Parathyroid adenoma (tissue), 2 donors: ENCODE data around the gene BEST2.
"Not testable (repeated sequence)": the region's sequence is repeated elsewhere in the genome, so short reads cannot be mapped to it uniquely, and the experiment has no call there.

Source experiments
- H2AFZ ChIP-seq: fragments of 300-600 bp; sonication (generic); one replicate; pipeline ENCODE4 v1.7.0; 2017; ENCODE audit warnings: antibody characterized with exemption, mild to moderate bottlenecking
- H3K27ac ChIP-seq: fragments of 300-600 bp; sonication (generic); one replicate; pipeline ENCODE4 v1.7.0; 2017
- H3K27me3 ChIP-seq: fragments of 300-600 bp; sonication (generic); one replicate; pipeline ENCODE4 v1.7.0; 2017; ENCODE audit warnings: low read length; ENCODE audit not compliant: control insufficient read depth, insufficient read depth
- H3K36me3 ChIP-seq: fragments of 300-600 bp; sonication (generic); one replicate; pipeline ENCODE4 v1.7.0; 2017; ENCODE audit warnings: low read length; ENCODE audit not compliant: control insufficient read depth, insufficient read depth
- H3K4me1 ChIP-seq: fragments of 300-600 bp; sonication (generic); one replicate; pipeline ENCODE4 v1.7.0; 2017; ENCODE audit warnings: control low read depth
- H3K4me2 ChIP-seq: fragments of 300-600 bp; sonication (generic); one replicate; pipeline ENCODE4 v1.7.0; 2017; ENCODE audit warnings: low read length
- H3K4me3 ChIP-seq: fragments of 300-600 bp; sonication (generic); one replicate; pipeline ENCODE4 v1.7.0; 2017; ENCODE audit warnings: low read depth, low read length
- H3K79me2 ChIP-seq: fragments of 300-600 bp; sonication (generic); one replicate; pipeline ENCODE4 v1.7.0; 2017; ENCODE audit warnings: control low read depth
- H3K9ac ChIP-seq: fragments of 300-600 bp; sonication (generic); one replicate; pipeline ENCODE4 v1.7.0; 2017; ENCODE audit warnings: mild to moderate bottlenecking
- H3K9me3 ChIP-seq: fragments of 300-600 bp; sonication (generic); one replicate; pipeline ENCODE4 v1.7.0; 2017; ENCODE audit warnings: low read length; ENCODE audit not compliant: control insufficient read depth
- TF ChIP-seq, protein P1 (sequence below): fragments of 300-600 bp; sonication (generic); IDR thresholded peaks from one replicate; pipeline ENCODE4 v1.7.0; 2017; ENCODE audit warnings: antibody characterized with exemption, mild to moderate bottlenecking
- donor health status: primary hyperparathyroidism.

Gene BEST2

DNA sequence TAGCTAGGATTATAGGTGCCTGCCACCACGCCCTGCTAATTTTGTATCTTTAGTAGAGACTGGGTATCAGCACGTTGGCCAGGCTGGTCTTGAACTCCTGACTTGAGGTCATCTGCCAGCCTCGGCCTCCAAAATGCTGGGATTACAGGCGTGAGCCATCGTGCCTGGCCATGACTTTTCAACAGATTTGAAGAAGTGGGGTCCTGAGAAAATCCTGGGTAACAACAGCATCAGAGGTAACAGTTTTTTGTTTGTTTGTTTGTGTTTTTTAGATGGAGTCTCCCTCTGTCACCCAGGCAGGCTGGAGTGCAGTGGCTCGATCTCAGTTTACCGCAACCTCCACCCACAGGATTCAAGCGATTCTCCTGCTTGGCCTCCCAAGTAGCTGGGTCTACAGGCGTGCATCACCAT, 43.4 kb downstream of the BEST2 start:
- Histone ChIP-seq H3K9me3 (no peaks in the 10 kb centered on the region), H3K27me3 (no peaks in the 10 kb centered on the region), H3K36me3 (no peaks in the 10 kb centered on the region), H3K27ac (no peak overlapping the region), H3K4me3 (no peak overlapping the region), H3K4me2 (no peak overlapping the region), H3K79me2 (peaks cover 8% of the 10 kb centered on the region), H3K9ac (no peak overlapping the region), H2AFZ (no peak overlapping the region), H3K4me1 (peaks cover 27% of the 10 kb centered on the region)
- TF ChIP-seq, protein P1, sequence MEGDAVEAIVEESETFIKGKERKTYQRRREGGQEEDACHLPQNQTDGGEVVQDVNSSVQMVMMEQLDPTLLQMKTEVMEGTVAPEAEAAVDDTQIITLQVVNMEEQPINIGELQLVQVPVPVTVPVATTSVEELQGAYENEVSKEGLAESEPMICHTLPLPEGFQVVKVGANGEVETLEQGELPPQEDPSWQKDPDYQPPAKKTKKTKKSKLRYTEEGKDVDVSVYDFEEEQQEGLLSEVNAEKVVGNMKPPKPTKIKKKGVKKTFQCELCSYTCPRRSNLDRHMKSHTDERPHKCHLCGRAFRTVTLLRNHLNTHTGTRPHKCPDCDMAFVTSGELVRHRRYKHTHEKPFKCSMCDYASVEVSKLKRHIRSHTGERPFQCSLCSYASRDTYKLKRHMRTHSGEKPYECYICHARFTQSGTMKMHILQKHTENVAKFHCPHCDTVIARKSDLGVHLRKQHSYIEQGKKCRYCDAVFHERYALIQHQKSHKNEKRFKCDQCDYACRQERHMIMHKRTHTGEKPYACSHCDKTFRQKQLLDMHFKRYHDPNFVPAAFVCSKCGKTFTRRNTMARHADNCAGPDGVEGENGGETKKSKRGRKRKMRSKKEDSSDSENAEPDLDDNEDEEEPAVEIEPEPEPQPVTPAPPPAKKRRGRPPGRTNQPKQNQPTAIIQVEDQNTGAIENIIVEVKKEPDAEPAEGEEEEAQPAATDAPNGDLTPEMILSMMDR = no peak

DNA sequence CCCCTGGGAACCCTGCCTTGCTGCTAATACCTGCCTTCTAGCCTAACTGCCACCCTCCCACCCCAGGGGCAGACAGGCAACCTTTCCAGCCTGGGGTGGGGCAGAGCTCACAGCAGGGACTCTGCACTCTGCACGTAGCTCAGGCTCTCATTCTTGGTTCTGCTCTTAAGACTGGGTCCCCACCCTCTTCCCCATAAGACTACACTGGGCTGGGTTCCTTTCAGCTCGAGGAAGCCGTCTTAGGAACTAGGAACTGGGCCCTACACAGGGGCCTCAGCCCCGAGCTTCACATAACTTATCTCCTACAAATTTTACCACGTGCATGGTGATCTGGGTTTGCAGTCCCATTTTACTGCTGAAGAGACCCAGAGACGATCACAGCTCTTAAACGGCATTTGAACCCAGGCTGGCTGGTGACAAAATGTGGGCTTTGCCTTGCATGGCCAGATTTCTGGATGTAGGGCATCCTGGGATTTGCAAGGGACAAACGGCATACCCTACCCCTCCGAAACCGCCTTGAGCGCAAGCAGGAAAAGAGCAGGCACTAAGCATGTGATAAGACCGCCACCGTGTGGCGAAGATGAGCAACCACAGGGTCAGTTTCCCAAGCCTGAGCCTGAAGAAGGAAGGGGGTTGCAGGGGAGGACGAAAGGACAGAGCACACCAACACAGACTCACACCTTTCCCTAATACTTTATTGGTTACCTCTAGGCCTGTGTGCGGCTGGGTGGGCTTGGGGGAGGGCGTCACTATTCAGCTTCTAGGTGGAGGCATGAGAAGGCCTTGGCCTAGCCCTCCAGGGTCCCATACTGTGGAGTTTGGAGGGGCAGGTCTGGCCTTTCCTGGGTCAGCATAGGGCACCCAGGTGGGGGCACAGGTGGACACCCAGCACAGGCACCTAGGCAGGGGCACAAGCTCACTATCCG, 44.8 kb downstream of the BEST2 start:
- Histone ChIP-seq H3K9ac (no peak overlapping the region), H3K4me1 (peaks cover 24% of the 10 kb centered on the region), H3K36me3 (no peaks in the 10 kb centered on the region), H3K4me2 (peak overlapping the region; percentile 30), H3K4me3 (no peak overlapping the region), H2AFZ (no peak overlapping the region), H3K79me2 (peaks cover 19% of the 10 kb centered on the region), H3K9me3 (no peaks in the 10 kb centered on the region), H3K27ac (no peak overlapping the region), H3K27me3 (no peaks in the 10 kb centered on the region)
- TF ChIP-seq, protein P1 = peak; percentile 92

DNA sequence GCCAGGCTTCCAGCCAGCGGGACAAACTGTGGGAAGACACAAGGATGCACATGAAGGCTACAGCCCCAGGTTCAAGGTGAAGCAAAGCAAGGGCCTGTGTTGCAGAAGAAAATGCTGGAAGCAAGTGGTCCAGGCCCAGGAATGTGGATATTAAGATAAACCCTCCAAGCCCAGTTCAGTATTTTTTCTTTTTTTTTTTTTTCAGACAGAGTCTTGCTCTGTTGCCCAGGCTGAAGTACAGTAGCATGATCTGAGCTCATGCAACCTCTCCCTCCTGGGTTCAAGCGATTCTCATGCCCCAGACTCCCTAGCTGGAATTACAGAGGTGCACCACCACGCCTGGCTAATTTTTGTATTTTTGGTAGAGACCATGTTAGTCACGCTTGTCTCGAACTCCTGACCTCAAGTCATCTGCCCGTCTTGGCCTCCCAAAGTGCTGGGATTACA, 45.6 kb downstream of the BEST2 start:
- H3K36me3 ChIP-seq = no peaks in the 10 kb centered on the region
- H3K27me3 ChIP-seq = no peaks in the 10 kb centered on the region
- no peak overlapping the region for H3K27ac ChIP-seq
- TF ChIP-seq, protein P1 = no peak
- no peak overlapping the region for H3K4me3 ChIP-seq
- no peak overlapping the region for H3K9ac ChIP-seq
- peaks cover 25% of the 10 kb centered on the region for H3K4me1 ChIP-seq
- no peak overlapping the region for H3K4me2 ChIP-seq
- peaks cover 20% of the 10 kb centered on the region for H3K79me2 ChIP-seq
- H3K9me3 ChIP-seq = no peaks in the 10 kb centered on the region
- H2AFZ ChIP-seq = no peak overlapping the region

DNA sequence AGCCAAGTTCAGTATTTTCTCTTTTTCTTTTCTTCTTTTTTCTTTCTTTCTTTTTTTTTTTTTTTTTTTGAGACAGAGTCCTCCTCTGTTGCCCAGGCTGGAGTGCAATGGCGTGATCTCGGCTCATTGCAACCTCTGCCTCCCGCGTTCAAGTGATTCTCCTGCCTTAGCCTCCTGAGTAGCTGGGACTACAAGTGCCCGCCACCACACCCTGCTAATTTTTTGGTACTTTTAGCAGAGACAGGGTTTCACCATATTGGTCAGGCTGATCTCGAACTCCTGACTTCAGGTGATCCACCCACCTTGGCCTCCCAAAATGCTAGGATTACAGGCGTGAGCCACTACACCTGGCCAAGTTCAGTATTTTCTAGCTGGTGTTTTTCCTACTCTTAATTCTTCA, 46.0 kb downstream of the BEST2 start:
- not testable (repeated sequence) for H3K36me3 ChIP-seq, H3K9ac ChIP-seq, H2AFZ ChIP-seq, H3K27me3 ChIP-seq, H3K4me2 ChIP-seq, H3K4me3 ChIP-seq, H3K9me3 ChIP-seq, H3K27ac ChIP-seq
- peaks cover 30% of the 10 kb centered on the region for H3K4me1 ChIP-seq
- peaks cover 20% of the 10 kb centered on the region for H3K79me2 ChIP-seq

DNA sequence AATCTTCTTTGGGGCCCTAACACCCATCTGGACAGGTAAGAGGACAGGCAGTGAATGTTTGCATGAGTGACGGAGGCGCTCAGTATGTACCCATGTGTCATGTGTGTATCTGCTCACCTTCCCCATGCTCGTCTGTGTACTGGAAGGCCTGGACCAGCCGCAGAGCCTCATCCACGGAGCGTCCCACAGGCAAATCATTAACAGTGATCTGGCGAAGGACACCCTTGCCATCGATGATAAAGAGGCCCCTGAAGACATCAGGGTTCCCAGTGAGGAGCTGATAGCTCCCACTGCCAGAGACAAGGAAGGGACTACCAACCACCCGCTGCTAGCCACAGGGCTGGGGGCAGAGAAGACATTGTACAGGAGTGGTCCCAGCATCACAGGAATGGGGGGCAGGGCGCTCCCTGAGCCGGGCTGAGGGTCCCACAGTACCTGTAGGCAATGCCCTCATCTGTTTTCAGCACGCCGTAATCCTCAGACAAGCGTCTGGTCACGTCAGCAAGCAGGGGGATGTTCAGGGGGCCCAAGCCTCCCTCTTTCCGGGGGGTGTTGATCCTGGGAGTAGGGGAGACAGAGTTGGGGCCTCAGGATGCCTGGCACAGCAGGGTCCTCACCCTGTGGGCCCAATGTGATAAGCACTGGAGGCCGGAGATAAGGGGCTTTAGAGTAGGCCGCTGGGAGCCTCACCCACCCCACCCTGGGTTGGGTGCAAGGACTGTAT, 48.3 kb downstream of the BEST2 start:
- H3K9ac ChIP-seq = no peak overlapping the region
- H3K4me2 ChIP-seq = peak overlapping the region; percentile 99
- H3K79me2 ChIP-seq = peaks cover 16% of the 10 kb centered on the region
- no peaks in the 10 kb centered on the region for H3K9me3 ChIP-seq
- no peaks in the 10 kb centered on the region for H3K36me3 ChIP-seq
- TF ChIP-seq, protein P1 = no peak
- H2AFZ ChIP-seq = no peak overlapping the region
- H3K27ac ChIP-seq = no peak overlapping the region
- no peak overlapping the region for H3K4me3 ChIP-seq
- H3K27me3 ChIP-seq = no peaks in the 10 kb centered on the region
- peaks cover 22% of the 10 kb centered on the region for H3K4me1 ChIP-seq
